ENCODE data around the gene COL27A1. TPM values are rescaled to one million over a fixed set of nuclear protein-coding genes. Genes with fewer than 3 reads are reported as not detected.
"Not testable (repeated sequence)": the region's sequence is repeated elsewhere in the genome, so short reads cannot be mapped to it uniquely, and the experiment has no call there.

Gene COL27A1
- total RNA-seq, 2 experiments from 2014 or later, result 4.0 to 4.1 TPM

DNA sequence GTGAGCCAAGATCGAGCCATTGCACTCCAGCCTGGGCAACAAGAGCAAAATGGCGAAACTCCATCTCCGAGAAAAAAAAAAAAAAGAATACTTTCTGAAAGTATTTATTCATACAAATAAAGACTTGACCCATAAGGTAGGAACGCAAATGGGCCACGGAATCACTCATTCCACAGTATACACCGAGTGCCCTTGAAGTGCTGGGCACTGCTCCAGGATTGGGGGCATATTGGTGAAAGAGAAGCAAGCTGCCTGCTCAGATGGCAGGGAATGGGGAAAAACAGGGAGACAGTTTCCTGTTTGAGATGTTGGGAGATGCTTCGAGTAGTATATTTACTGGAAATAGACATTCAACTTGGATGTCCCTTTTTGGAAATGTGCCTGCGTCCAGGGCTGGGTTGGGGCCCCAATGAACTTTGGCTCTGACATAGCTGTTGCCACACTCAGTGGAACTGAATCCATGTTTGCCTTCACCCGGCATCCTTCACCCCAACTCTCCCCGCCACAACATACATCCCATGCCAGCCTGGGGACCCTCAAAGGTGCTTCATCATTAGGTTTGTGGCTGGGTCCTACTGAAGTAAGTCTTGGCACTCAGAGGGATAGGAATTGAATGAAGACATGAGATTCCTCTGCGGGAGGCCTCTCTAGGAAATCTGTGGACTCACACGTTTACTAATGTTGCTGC, 173.7 kb downstream of the COL27A1 start:
- intact Hi-C loops (cut with micrococcal nuclease); CTCF ChIA-PET: not testable (repeated sequence)

DNA sequence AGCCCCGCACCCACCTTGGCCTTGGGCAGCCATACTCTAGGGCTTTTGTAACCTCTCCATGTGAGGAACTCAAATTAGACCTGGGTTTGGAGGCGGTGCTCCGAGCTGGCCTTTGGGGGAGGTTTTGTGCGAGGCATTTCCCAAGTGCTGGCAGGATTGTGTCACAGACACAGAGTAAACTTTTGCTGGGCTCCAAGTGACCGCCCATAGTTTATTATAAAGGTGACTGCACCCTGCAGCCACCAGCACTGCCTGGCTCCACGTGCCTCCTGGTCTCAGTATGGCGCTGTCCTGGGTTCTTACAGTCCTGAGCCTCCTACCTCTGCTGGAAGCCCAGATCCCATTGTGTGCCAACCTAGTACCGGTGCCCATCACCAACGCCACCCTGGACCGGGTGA, 174.3 kb downstream of the COL27A1 start, which contains the start of gene ORM2:
ORM2 (plus strand) TSS at position 245 of the 398 bp plus-strand sequence; CDS start at position 281, 36 bp downstream.
- H3K27me3 Mint-ChIP-seq; H3K4me3 Mint-ChIP-seq; H3K9me3 Mint-ChIP-seq; H3K36me3 Mint-ChIP-seq; H3K27ac Mint-ChIP-seq; CTCF ChIA-PET; intact Hi-C loops (cut with micrococcal nuclease); POLR2A ChIA-PET; DNase-seq: not testable (repeated sequence)
- H3K4me1 Mint-ChIP-seq (ENCODE audit: low read depth), result peaks cover 13% of the 10 kb centered on the region

More for the DNA sequence above, 173.7 kb downstream of the COL27A1 start:
- H3K27ac Mint-ChIP-seq, POLR2A ChIA-PET, H3K27me3 Mint-ChIP-seq, H3K4me3 Mint-ChIP-seq, H3K36me3 Mint-ChIP-seq, H3K9me3 Mint-ChIP-seq, DNase-seq: not testable (repeated sequence)
- H3K4me1 Mint-ChIP-seq (ENCODE audit: low read depth), result peaks cover 13% of the 10 kb centered on the region

DNA sequence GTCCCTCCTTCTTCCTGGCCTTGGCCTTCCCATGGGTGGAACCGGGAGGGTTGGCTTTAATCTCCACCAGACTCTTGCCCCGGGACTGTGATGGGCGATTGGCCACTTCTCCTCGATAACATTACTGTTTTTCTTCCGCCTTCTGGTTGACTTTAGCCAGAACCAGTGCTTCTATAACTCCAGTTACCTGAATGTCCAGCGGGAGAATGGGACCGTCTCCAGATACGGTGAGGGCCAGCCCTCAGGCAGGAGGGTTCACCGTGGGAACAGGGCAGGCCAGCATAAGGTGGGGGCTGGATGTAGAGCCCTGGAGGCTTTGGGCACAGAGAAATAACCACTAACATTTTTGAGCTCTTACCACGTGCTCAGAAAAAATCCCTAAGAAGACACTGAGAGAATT, 175.3 kb downstream of the COL27A1 start:
- Mint-ChIP-seq H3K9me3 (peaks cover 4% of the 10 kb centered on the region), H3K4me3 (no peak overlapping the region), H3K36me3 (peaks cover 10% of the 10 kb centered on the region), H3K27ac (no peak overlapping the region), H3K4me1 (ENCODE audit: low read depth) (peaks cover 13% of the 10 kb centered on the region), H3K27me3 (no peaks in the 10 kb centered on the region)
- ChIA-PET CTCF (no interaction called here), POLR2A (no interaction called here)
- no peak for DNase-seq
- intact Hi-C loops (cut with micrococcal nuclease), result no loop called here

- H3K27me3 Mint-ChIP-seq; H3K4me3 Mint-ChIP-seq; DNase-seq; CTCF ChIA-PET; POLR2A ChIA-PET; intact Hi-C loops (cut with micrococcal nuclease); H3K27ac Mint-ChIP-seq; H3K9me3 Mint-ChIP-seq: not testable (repeated sequence)
- Mint-ChIP-seq H3K4me1 (ENCODE audit: low read depth) (peaks cover 13% of the 10 kb centered on the region), H3K36me3 (peaks cover 19% of the 10 kb centered on the region)
These were observed 176.2 kb downstream of the COL27A1 start for GRCh38 chr9:114331229-114332195.

GRCh38 chr9:114332474-114333040, 177.2 kb downstream of the COL27A1 start:
- CTCF ChIA-PET; intact Hi-C loops (cut with micrococcal nuclease); H3K27me3 Mint-ChIP-seq; DNase-seq; H3K27ac Mint-ChIP-seq; H3K4me3 Mint-ChIP-seq; POLR2A ChIA-PET; H3K9me3 Mint-ChIP-seq: not testable (repeated sequence)
- peaks cover 27% of the 10 kb centered on the region for H3K36me3 Mint-ChIP-seq
- H3K4me1 Mint-ChIP-seq (ENCODE audit: low read depth), result peaks cover 13% of the 10 kb centered on the region

GRCh38 chr9:114333718-114334117, 178.4 kb downstream of the COL27A1 start:
- H3K27ac Mint-ChIP-seq; POLR2A ChIA-PET; H3K27me3 Mint-ChIP-seq; DNase-seq; H3K9me3 Mint-ChIP-seq; intact Hi-C loops (cut with micrococcal nuclease); CTCF ChIA-PET; H3K4me3 Mint-ChIP-seq: not testable (repeated sequence)
- Mint-ChIP-seq H3K4me1 (ENCODE audit: low read depth) (peaks cover 13% of the 10 kb centered on the region), H3K36me3 (peaks cover 35% of the 10 kb centered on the region)

- Mint-ChIP-seq H3K27ac (no peak overlapping the region), H3K9me3 (peaks cover 4% of the 10 kb centered on the region), H3K4me1 (ENCODE audit: low read depth) (peaks cover 13% of the 10 kb centered on the region), H3K36me3 (peaks cover 41% of the 10 kb centered on the region), H3K27me3 (no peaks in the 10 kb centered on the region), H3K4me3 (no peak overlapping the region)
- no peak for DNase-seq
- intact Hi-C loops (cut with micrococcal nuclease), result no loop called here
- CTCF ChIA-PET, result no interaction called here
- POLR2A ChIA-PET, result no interaction called here
These were observed 179.2 kb downstream of the COL27A1 start for GRCh38 chr9:114334490-114334889.

DNA sequence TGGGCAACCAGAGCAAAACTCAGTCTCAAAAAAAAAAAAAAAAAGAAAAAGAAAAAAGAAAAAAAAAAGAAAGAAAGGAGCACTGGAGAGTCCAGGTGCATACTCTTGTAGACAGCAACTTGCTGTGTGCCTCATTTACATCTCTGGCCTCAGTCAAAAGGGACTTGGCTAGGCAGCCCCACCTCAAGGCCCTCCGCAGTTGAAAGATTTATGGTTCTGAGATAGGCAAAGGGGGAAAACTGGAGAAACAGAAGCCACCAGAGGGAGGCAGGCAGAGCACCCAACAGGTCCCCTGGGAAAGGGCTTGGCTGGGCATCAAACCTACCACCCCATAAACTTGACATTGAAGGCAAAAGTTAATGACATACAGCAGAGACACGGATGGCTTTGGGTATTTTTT, 180.4 kb downstream of the COL27A1 start:
- Mint-ChIP-seq H3K4me1 (ENCODE audit: low read depth) (peaks cover 11% of the 10 kb centered on the region), H3K27me3 (no peaks in the 10 kb centered on the region), H3K9me3 (peaks cover 4% of the 10 kb centered on the region), H3K4me3 (no peak overlapping the region), H3K27ac (no peak overlapping the region), H3K36me3 (peaks cover 49% of the 10 kb centered on the region)
- ChIA-PET POLR2A (no interaction called here), CTCF (interaction anchor here (1.0 kb wide), 1 partner anchor 318 kb away, joined by 3 read pairs; no protein-coding TSS in a partner anchor)
- intact Hi-C loops (cut with micrococcal nuclease), result no loop called here
- DNase-seq, result no peak

GRCh38 chr9:114336157-114336556, 180.8 kb downstream of the COL27A1 start:
- intact Hi-C loops (cut with micrococcal nuclease), result no loop called here
- POLR2A ChIA-PET, result no interaction called here
- DNase-seq, result no peak
- CTCF ChIA-PET, result interaction anchor here (1.0 to 1.2 kb wide), 4 partner anchors 45 to 317 kb away, joined by 3 to 4 read pairs (median 3); no protein-coding TSS in a partner anchor
- peaks cover 10% of the 10 kb centered on the region for H3K4me1 Mint-ChIP-seq (ENCODE audit: low read depth)
- H3K9me3 Mint-ChIP-seq, result peaks cover 4% of the 10 kb centered on the region
- H3K27ac Mint-ChIP-seq, result peak overlapping the region; percentile 21
- peaks cover 51% of the 10 kb centered on the region for H3K36me3 Mint-ChIP-seq
- no peak overlapping the region for H3K4me3 Mint-ChIP-seq
- H3K27me3 Mint-ChIP-seq, result no peaks in the 10 kb centered on the region

- peaks cover 8% of the 10 kb centered on the region for H3K4me1 Mint-ChIP-seq (ENCODE audit: low read depth)
- peak overlapping the region; percentile 21 for H3K27ac Mint-ChIP-seq
- peaks cover 58% of the 10 kb centered on the region for H3K36me3 Mint-ChIP-seq
- intact Hi-C loops (cut with micrococcal nuclease), result no loop called here
- no peak overlapping the region for H3K4me3 Mint-ChIP-seq
- ChIA-PET CTCF (interaction anchor here (0.8 to 1.4 kb wide), 6 partner anchors 44 to 317 kb away, joined by 3 to 4 read pairs (median 3); no protein-coding TSS in a partner anchor), POLR2A (no interaction called here)
- DNase-seq, result no peak
- no peaks in the 10 kb centered on the region for H3K27me3 Mint-ChIP-seq
- H3K9me3 Mint-ChIP-seq, result peaks cover 4% of the 10 kb centered on the region
These were observed 181.5 kb downstream of the COL27A1 start for GRCh38 chr9:114336699-114337395.

GRCh38 chr9:114338187-114338586, 182.8 kb downstream of the COL27A1 start:
- intact Hi-C loops (cut with micrococcal nuclease), result loop anchor here (2.0 kb wide), 1 partner anchor 49 kb away; the partner anchor contains the start of gene AKNA
- CTCF ChIA-PET, result interaction anchor here (0.8 to 3.5 kb wide), 11 partner anchors 9 to 315 kb away, joined by 3 to 46 read pairs (median 5); partner anchors contain the start of gene AKNA
- no peak for DNase-seq
- POLR2A ChIA-PET, result interaction anchor here (0.7 to 2.1 kb wide), 2 partner anchors 10 to 71 kb away, joined by 3 to 7 read pairs; no protein-coding TSS in a partner anchor
- Mint-ChIP-seq H3K36me3 (peaks cover 63% of the 10 kb centered on the region), H3K4me1 (ENCODE audit: low read depth) (peaks cover 3% of the 10 kb centered on the region), H3K4me3 (no peak overlapping the region), H3K27me3 (no peaks in the 10 kb centered on the region), H3K27ac (peak overlapping the region; percentile 2), H3K9me3 (peaks cover 4% of the 10 kb centered on the region)

Measured in activated CD4-positive, alpha-beta memory T cell treated with anti-CD3 and anti-CD28 coated beads for 36 hours (primary cell).